Aorta (tissue), 5 donors: ENCODE results near the gene THAP12. TPM values are rescaled to one million over a fixed set of nuclear protein-coding genes. Genes with fewer than 3 reads are reported as not detected.

Experiments
- ATAC-seq: fragments of 200-7000 bp; cut with Tn5 transposase; one replicate; pipeline ENCODE4 v1.9.1; 2022; ENCODE audit warnings: moderate library complexity; ENCODE audit not compliant: low FRiP score
- DNase-seq, 2 donors: peaks; one replicate each; pipeline ENCODE4 v3.0.0-alpha.2; 2020
- H3K27ac ChIP-seq, 2 donors: one replicate each; pipeline ENCODE4 v1.5.1; 2013; ENCODE audit warnings: low read length in 2 of 2, mild to moderate bottlenecking in 2 of 2, moderate library complexity in 2 of 2, control low read depth in 1 of 2, inconsistent platforms in 1 of 2, low read depth in 1 of 2
- H3K27me3 ChIP-seq, 2 donors: one replicate each; pipeline ENCODE4 v1.6.1; 2013; ENCODE audit warnings: control low read depth in 1 of 2, low read length in 1 of 2, mild to moderate bottlenecking in 1 of 2, moderate library complexity in 1 of 2; ENCODE audit not compliant: insufficient read depth in 2 of 2, control insufficient read depth in 1 of 2
- H3K36me3 ChIP-seq, 2 donors: one replicate each; pipeline ENCODE4 v1.6.1; 2013; ENCODE audit warnings: control low read depth in 1 of 2, low read length in 1 of 2, mild to moderate bottlenecking in 1 of 2; ENCODE audit not compliant: insufficient read depth in 2 of 2, control insufficient read depth in 1 of 2
- H3K4me1 ChIP-seq, 2 donors: one replicate each; pipeline ENCODE4 v1.6.1; 2013; ENCODE audit warnings: low read length in 2 of 2, control low read depth in 1 of 2, mild to moderate bottlenecking in 1 of 2, moderate library complexity in 1 of 2; ENCODE audit not compliant: insufficient read depth in 2 of 2, control insufficient read depth in 1 of 2
- H3K4me3 ChIP-seq, 2 donors: one replicate each; pipeline ENCODE4 v1.5.1; 2013; ENCODE audit warnings: low read length in 2 of 2, control low read depth in 1 of 2, mild to moderate bottlenecking in 1 of 2
- H3K9me3 ChIP-seq: one replicate; pipeline ENCODE4 v1.6.1; 2013; ENCODE audit warnings: mild to moderate bottlenecking, low read length; ENCODE audit not compliant: control insufficient read depth
- WGBS, 2 donors: extraction: QIAGEN DNeasy Blood & Tissue Kit; methylation state at CpG; one replicate each; pipeline ENCODE4 v1.1.7; 2013; 5-methylcytosine and 5-hydroxymethylcytosine counted together
- intact Hi-C, 2 donors: fragments of 100-400 bp; cut with DNase I; formaldehyde crosslinking; loops; one replicate each; pipeline versions ENCODE4 v1.14.2 to v1.15.0; 2022
- polyA plus RNA-seq, 2 donors: library from polyadenylated mRNA; stranded (reverse); fragments of 200-250 nt; gene quantifications; one replicate each; pipeline ENCODE4 v1.2.3, GENCODE V29; 2013
- total RNA-seq, 2 donors: library from RNA; stranded (reverse); fragmentation: NEBNext Ultra II Directional; extraction: Animal tissue kit (Norgen Biotek cat#: 25700); gene quantifications; one replicate each; pipeline ENCODE4 v1.2.1, GENCODE V29; 2021
- donor health status: healthy with polysubstance abuse.
- donor health status: Bipolar disorder and iron deficiency.
- donor health status: DM: no; HTN: no; CAD: no.
- donor health status: DM: no; HTN: no; CAD: no.
- donor health status: DM: yes; HTN: yes; CAD: no.

The THAP12 gene
- total and polyA plus RNA-seq, 4 donors, result 20.4 to 41.0 (median 32.2) TPM

GRCh38 chr11:76313913-76314740 is 66.8 kb downstream of the THAP12 start:
- no peaks in the 10 kb centered on the region for H3K9me3 ChIP-seq
- H3K4me1 ChIP-seq, result no peaks in the 10 kb centered on the region
- WGBS, 2 donors, result 81 to 86% methylated on average over 15 of the region's 15 CpGs
- no peak overlapping the region for H3K27ac ChIP-seq
- no peak overlapping the region for H3K4me3 ChIP-seq
- intact Hi-C loops, result no loop called here
- DNase-seq (no peak), ATAC-seq (no peak)
- no peaks in the 10 kb centered on the region for H3K27me3 ChIP-seq
- no peaks in the 10 kb centered on the region for H3K36me3 ChIP-seq

- H3K4me3 ChIP-seq, result no peak overlapping the region
- H3K27ac ChIP-seq, result no peak overlapping the region
- intact Hi-C loops, result no loop called here
- ATAC-seq (no peak), DNase-seq (no peak)
- H3K36me3 ChIP-seq, result no peaks in the 10 kb centered on the region
- H3K9me3 ChIP-seq, result no peaks in the 10 kb centered on the region
- H3K4me1 ChIP-seq, result no peaks in the 10 kb centered on the region
- no peaks in the 10 kb centered on the region for H3K27me3 ChIP-seq
- 79 to 95% methylated on average over 3 of the region's 3 CpGs for WGBS, 2 donors
Observed at GRCh38 chr11:76313271-76313670, 67.7 kb downstream of the THAP12 start.

GRCh38 chr11:76310832-76311595 is 69.9 kb downstream of the THAP12 start:
- intact Hi-C loops, result no loop called here
- 83 to 84% methylated on average over 13 of the region's 13 CpGs for WGBS, 2 donors
- Histone ChIP-seq H3K27ac (no peak overlapping the region), H3K4me3 (no peak overlapping the region), H3K9me3 (no peaks in the 10 kb centered on the region), H3K4me1 (no peaks in the 10 kb centered on the region), H3K36me3 (no peaks in the 10 kb centered on the region), H3K27me3 (no peaks in the 10 kb centered on the region)
- ATAC-seq, result no peak
- DNase-seq, result no peak

GRCh38 chr11:76307978-76308747 is 72.8 kb downstream of the THAP12 start:
- H3K36me3 ChIP-seq, result no peaks in the 10 kb centered on the region
- DNase-seq (no peak), ATAC-seq (no peak)
- no peaks in the 10 kb centered on the region for H3K27me3 ChIP-seq
- H3K4me1 ChIP-seq, result no peaks in the 10 kb centered on the region
- WGBS, 2 donors, result 81 to 84% methylated on average over 6 of the region's 6 CpGs
- H3K27ac ChIP-seq, result no peak overlapping the region
- intact Hi-C loops, result no loop called here
- H3K4me3 ChIP-seq, result no peak overlapping the region
- no peaks in the 10 kb centered on the region for H3K9me3 ChIP-seq

- DNase-seq (no peak), ATAC-seq (peak; percentile 22)
Observed at GRCh38 chr11:76307396-76307795, 73.5 kb downstream of the THAP12 start.

GRCh38 chr11:76303399-76303798 is 77.5 kb downstream of the THAP12 start:
- Histone ChIP-seq H3K27ac (no peak overlapping the region), H3K4me1 (no peaks in the 10 kb centered on the region), H3K4me3 (no peak overlapping the region), H3K27me3 (no peaks in the 10 kb centered on the region), H3K36me3 (no peaks in the 10 kb centered on the region), H3K9me3 (no peaks in the 10 kb centered on the region)
- 34 to 39% methylated on average over 3 of the region's 3 CpGs for WGBS, 2 donors
- ATAC-seq, result no peak
- intact Hi-C loops, result no loop called here
- no peak for DNase-seq

More at GRCh38 chr11:76307396-76307795, 73.5 kb downstream of the THAP12 start:
- no peak overlapping the region for H3K27ac ChIP-seq
- H3K9me3 ChIP-seq, result no peaks in the 10 kb centered on the region
- WGBS, 2 donors, result 52 to 65% methylated on average over 9 of the region's 9 CpGs
- H3K4me3 ChIP-seq, result no peak overlapping the region
- no peaks in the 10 kb centered on the region for H3K36me3 ChIP-seq
- no peaks in the 10 kb centered on the region for H3K27me3 ChIP-seq
- intact Hi-C loops, result no loop called here
- H3K4me1 ChIP-seq, result no peaks in the 10 kb centered on the region

- no peaks in the 10 kb centered on the region for H3K36me3 ChIP-seq
- no peaks in the 10 kb centered on the region for H3K9me3 ChIP-seq
- no peak overlapping the region for H3K27ac ChIP-seq
- ATAC-seq, result no peak
- H3K4me3 ChIP-seq, result no peak overlapping the region
- H3K27me3 ChIP-seq, result no peaks in the 10 kb centered on the region
- no peak for DNase-seq
- intact Hi-C loops, result no loop called here
- H3K4me1 ChIP-seq, result no peaks in the 10 kb centered on the region
- 76 to 82% methylated on average over 3 of the region's 3 CpGs for WGBS, 2 donors
Observed at GRCh38 chr11:76302996-76303395, 77.9 kb downstream of the THAP12 start.
